Smooth muscle cell (in vitro differentiated cells): ENCODE measurements around the gene PAAF1. TPM values are rescaled to one million over a fixed set of nuclear protein-coding genes. Genes with fewer than 3 reads are reported as not detected.

Source experiments
- DNase-seq: peaks from one replicate; lab custom pipeline; 2025; ENCODE audit not compliant: unreplicated experiment; lab: John Stamatoyannopoulos, UW
- H2AFZ ChIP-seq: fragments of 200-600 bp; sonication (generic); 2 replicates; pipeline ENCODE4 v1.6.0; 2016; ENCODE audit warnings: antibody characterized with exemption, low read depth, mild to moderate bottlenecking
- H3F3A ChIP-seq: fragments of 200-600 bp; sonication (generic); 2 replicates; pipeline ENCODE4 v1.6.0; 2017; ENCODE audit warnings: antibody characterized with exemption, low read depth
- H3K27ac ChIP-seq: fragments of 200-600 bp; sonication (generic); 2 replicates; pipeline ENCODE4 v1.5.1; 2016; ENCODE audit warnings: low read depth, mild to moderate bottlenecking
- H3K27me3 ChIP-seq: fragments of 200-600 bp; sonication (generic); 2 replicates; pipeline ENCODE4 v1.6.1; 2016; ENCODE audit warnings: low read depth, mild to moderate bottlenecking
- H3K36me3 ChIP-seq: fragments of 200-600 bp; sonication (generic); 2 replicates; pipeline ENCODE4 v1.5.1; 2016; ENCODE audit warnings: low read depth
- H3K4me1 ChIP-seq: fragments of 200-600 bp; sonication (generic); 2 replicates; pipeline ENCODE4 v1.5.1; 2016; ENCODE audit warnings: low read depth
- H3K4me2 ChIP-seq: fragments of 200-600 bp; sonication (generic); 2 replicates; pipeline ENCODE4 v1.6.0; 2016; ENCODE audit warnings: mild to moderate bottlenecking
- H3K4me3 ChIP-seq: fragments of 200-600 bp; sonication (generic); 2 replicates; pipeline ENCODE4 v1.5.1; 2016; ENCODE audit warnings: mild to moderate bottlenecking
- H3K79me2 ChIP-seq: fragments of 200-600 bp; sonication (generic); 2 replicates; pipeline ENCODE4 v1.6.0; 2016; ENCODE audit warnings: low read depth, mild to moderate bottlenecking
- H3K9ac ChIP-seq: fragments of 200-600 bp; sonication (generic); 2 replicates; pipeline ENCODE4 v1.6.0; 2016; ENCODE audit warnings: low read depth
- H3K9me3 ChIP-seq: fragments of 200-600 bp; sonication (generic); replicated peaks from 2 replicates; pipeline ENCODE4 v1.5.1; 2016; ENCODE audit warnings: low read depth
- H4K20me1 ChIP-seq: fragments of 200-600 bp; sonication (generic); 2 replicates; pipeline ENCODE4 v1.6.0; 2016; ENCODE audit warnings: low read depth
- CTCF ChIP-seq: fragments of 200-600 bp; sonication (generic); IDR thresholded peaks from 2 replicates; pipeline ENCODE4 v1.5.1; 2017; ENCODE audit warnings: borderline replicate concordance, mild to moderate bottlenecking, antibody characterized with exemption; ENCODE audit not compliant: insufficient read depth, poor library complexity, severe bottlenecking
- WGBS: methylation state at CpG from one replicate; pipeline ENCODE4 v1.1.7; 2016; ENCODE audit warnings: low lambda C conversion rate; 5-methylcytosine and 5-hydroxymethylcytosine counted together
- polyA plus RNA-seq: library from polyadenylated mRNA; unstranded; fragments of >200 nt; fragmentation: Nextera tagmentation; extraction: Ambion mirVana; gene quantifications from 2 replicates; pipeline ENCODE4 v1.2.1, GENCODE V29; 2016
- total RNA-seq: library from RNA; depleted of rRNA; stranded (reverse); fragments of >200 nt; gene quantifications from 2 replicates; pipeline ENCODE4 v1.2.3, GENCODE V29; 2014

The PAAF1 gene
- total and polyA plus RNA-seq, 2 experiments from 2014 or later, result 10.8 to 34.9 TPM

GRCh38 chr11:73951797-73952196 lies 75.0 kb downstream of the PAAF1 start:
- WGBS, result 96% methylated on average over 7 of the region's 7 CpGs
- TF ChIP-seq CTCF, result no peak
- Histone ChIP-seq H3K9me3 (no peaks in the 10 kb centered on the region), H3K4me1 (no peaks in the 10 kb centered on the region), H3K36me3 (no peaks in the 10 kb centered on the region), H3K4me2 (no peak overlapping the region), H3K4me3 (no peak overlapping the region), H3K27me3 (no peaks in the 10 kb centered on the region), H3K27ac (no peak overlapping the region), H3K9ac (no peak overlapping the region), H4K20me1 (no peaks in the 10 kb centered on the region), H3F3A (no peaks in the 10 kb centered on the region), H3K79me2 (no peaks in the 10 kb centered on the region), H2AFZ (no peak overlapping the region)
- DNase-seq, result no peak

GRCh38 chr11:73956876-73957653 lies 80.3 kb downstream of the PAAF1 start:
- H4K20me1 ChIP-seq, result no peaks in the 10 kb centered on the region
- no peaks in the 10 kb centered on the region for H3F3A ChIP-seq
- H3K9me3 ChIP-seq, result no peaks in the 10 kb centered on the region
- no peak for DNase-seq
- 86% methylated on average over 28 of the region's 29 CpGs for WGBS
- no peak overlapping the region for H3K4me3 ChIP-seq
- no peaks in the 10 kb centered on the region for H3K27me3 ChIP-seq
- no peaks in the 10 kb centered on the region for H3K4me1 ChIP-seq
- no peaks in the 10 kb centered on the region for H3K36me3 ChIP-seq
- no peak overlapping the region for H2AFZ ChIP-seq
- no peak overlapping the region for H3K4me2 ChIP-seq
- no peaks in the 10 kb centered on the region for H3K79me2 ChIP-seq
- TF ChIP-seq CTCF, result no peak
- no peak overlapping the region for H3K9ac ChIP-seq
- H3K27ac ChIP-seq, result no peak overlapping the region

- WGBS, result 89% methylated on average over 24 of the region's 25 CpGs
- Histone ChIP-seq H3K27ac (no peak overlapping the region), H3K4me2 (no peak overlapping the region), H4K20me1 (no peaks in the 10 kb centered on the region), H3K79me2 (no peaks in the 10 kb centered on the region), H3F3A (no peaks in the 10 kb centered on the region), H3K36me3 (no peaks in the 10 kb centered on the region), H3K9ac (no peak overlapping the region), H3K4me3 (no peak overlapping the region), H3K4me1 (no peaks in the 10 kb centered on the region), H2AFZ (no peak overlapping the region), H3K27me3 (no peaks in the 10 kb centered on the region), H3K9me3 (no peaks in the 10 kb centered on the region)
- TF ChIP-seq CTCF, result no peak
- no peak for DNase-seq
Measured at GRCh38 chr11:73957654-73958361, 81.0 kb downstream of the PAAF1 start.
